ENCODE measurements around the gene RAD51B.

RAD51B gene

DNA sequence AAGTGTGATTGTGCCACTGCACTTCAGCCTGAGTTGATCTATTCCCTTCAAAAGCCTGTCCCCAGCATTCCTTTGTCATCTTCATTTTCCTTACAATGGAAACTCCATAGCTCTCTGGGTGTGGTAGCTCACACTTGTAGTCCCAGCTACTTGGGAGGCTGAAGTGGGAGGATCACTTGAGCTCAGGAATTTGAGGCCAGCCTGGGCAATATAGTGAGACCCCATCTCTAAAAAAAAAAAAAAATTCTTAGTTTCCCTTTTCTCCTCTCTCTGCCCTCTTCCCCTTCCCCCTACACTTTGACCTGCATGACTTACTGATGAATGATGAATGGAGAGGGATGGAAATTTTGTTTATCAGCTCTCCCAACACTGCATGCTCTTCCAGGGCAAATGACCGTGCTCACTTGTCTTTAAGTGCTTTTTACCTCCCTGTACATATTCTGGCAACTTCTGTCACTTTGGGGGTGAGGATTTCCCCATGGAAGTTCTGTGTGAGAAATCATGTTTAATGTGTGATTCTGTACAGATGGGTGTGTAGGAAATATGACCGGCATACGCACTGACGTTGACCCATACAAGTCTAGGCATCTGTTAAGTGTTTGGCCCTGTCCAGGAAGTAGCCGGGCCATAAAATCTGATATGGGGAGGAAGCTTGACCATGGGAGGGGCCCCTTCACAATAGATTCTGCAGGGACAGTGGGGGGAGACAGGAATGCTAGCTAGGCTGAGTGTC, 907.9 kb downstream of the RAD51B start:
- DNase-seq = no peak

DNA sequence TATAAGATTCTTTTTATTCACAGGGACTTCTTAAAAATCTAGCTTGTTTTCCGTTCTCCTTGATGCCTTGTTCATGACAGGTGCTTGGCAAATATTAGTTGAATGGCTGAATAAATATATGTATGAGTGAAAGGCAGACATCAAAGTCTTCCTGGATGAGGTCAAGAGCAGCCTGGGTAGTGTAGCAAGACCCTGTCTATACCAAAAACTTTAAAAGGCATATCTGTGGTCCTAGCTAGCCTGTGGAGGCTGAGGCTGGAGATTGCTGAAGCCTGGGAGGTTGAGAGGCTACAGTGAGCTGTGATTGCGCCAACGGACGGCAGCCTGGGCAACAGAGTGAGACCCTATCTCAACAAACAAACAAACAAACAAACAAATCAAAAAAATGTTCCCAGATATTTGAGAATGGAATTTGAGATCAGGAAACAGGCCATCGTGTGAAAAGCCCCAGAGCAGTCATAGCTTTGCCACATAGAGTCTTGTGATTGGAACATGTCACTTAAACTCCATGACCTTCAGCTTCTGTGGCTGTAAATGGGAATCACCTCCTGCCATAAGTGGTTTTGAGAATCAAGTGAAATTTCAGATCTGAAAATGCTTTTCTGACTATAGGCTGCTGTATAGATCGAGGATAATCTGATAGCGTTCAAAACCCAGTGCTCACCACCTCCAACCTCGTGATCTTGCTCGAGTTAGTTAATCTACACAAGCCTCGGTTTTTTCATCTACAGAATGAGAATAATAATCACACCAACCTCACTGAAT, 908.9 kb downstream of the RAD51B start:
- DNase-seq = no peak

DNA sequence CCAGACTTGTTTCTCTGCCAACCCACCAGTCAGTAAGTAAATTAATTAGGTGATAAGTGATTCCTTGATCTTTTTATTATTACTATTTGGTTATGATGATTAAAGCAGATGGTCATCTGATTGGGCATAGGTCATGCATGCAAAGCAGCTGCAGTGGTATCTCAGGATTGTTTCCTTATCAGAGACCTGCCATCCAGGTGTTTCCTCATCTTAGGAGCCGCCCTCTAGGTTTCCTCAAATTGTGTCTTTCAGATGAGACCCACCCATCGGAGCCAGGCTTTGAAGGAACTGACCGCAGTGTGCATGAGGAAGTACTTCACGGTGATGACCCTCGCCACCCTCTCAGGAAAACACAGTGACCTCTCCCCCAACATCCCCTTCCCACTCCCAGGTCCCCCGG, 910.0 kb downstream of the RAD51B start:
- DNase-seq = no peak

DNA sequence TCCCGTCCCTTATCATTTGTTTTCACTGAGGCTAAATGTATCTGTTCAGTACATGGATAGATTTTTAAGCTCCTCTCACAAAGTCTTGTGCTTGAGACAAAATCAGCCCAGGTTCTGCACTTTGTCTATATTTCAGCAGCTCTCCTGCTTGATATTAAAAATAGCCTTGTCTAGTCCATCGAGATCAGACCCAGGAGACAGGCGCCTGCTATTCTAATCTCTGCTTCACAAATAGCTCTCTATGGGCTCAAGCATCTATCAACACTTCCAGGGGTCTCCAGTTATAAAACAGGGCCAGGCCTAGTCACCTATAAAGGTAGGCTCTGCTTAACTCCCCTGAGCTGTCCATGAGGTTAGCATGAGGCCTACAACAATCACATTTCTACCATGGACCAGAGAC, 910.8 kb downstream of the RAD51B start:
- DNase-seq = no peak

DNA sequence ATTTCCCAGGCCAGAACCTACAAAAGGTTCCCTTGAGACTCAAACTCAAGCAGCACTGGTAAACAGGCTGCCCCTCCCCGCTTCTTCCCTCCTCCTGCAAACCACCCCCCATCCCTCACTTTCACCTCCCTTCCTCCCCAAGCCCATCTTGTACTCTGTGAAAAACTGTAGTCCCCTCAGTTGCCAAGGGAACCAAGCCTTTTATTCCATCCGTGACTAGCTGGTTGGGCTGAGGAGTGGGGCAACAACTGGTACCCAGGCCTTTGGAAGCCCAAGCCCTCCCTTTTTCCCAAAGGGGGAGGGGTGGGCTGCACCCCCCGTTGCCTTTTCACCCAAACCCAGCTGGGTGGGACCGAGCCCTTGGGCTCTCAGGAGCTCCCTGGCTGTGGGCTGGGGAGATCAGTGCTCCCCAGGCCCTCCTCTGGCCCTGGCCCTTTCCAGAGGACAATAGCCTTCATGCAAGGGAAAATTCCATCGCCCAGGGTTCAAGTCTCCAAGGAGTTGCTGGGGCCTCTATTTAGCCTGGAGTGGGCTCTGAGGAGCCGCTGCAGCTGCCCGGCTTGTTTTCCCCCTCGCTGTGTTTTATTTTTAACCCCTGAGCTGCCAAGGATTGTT, 911.3 kb downstream of the RAD51B start:
- no peak for DNase-seq

DNA sequence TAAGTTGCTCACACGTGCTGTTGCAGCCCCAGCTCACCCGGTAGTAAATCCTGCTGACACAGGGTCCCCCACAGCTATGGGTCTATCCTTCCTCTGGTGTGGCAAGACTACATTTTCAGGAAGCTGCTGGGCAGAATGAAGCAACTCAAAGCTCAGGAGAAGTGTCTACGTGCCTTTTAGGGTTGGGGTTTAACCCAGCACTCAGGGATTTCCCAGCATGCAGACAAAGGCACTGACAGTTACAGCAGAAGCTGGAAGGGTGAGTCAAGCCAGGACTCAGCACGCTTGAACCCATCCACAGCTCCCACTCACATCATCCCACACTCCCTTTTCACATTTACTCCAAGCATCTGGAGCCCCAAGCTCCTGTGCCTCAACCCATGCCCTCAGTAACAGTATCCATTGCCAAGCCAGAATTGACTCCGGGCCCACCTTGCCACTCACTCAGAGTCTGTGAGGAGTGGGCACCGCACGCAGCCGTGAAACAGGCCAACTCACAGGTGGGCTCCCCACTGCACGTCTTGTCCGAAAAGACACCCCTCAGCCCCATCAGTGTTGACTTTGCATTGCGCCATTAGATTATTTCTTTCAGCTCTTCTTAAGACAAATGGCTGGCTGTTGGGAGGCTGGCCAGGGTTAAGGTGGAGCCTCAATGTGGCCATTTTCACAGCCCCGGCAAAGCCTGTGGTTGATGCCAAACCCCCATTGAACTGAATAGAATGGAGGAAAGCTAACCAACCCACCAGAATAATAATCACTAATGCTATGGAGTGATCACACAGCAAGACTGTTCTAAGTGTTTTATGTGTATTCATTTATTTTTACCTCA, 913.7 kb downstream of the RAD51B start:
- no peak for DNase-seq

DNA sequence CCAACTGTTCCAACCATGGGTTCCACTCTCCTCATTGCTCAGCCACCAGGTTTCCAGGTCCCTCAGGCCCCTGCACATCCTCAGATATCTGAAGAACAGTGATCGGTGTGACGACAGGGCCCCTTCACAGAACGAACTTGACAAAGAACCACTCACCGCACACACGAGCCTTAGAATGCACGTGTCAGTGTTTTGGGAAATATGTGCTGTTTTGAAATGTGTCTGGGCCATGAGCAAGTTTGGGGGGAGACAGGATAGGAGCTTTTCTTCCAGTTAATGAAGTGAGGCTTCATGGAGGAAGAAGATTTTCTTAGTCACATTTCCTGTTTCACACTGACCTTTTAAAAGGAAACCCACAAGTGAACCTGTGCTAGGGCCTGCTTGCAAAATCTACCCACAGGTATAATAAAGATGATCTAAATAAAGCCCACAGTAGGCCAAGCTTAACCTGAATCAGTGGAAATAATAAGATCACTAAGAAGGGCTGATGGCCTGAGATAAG, 914.7 kb downstream of the RAD51B start:
- peak; percentile 66 for DNase-seq

DNA sequence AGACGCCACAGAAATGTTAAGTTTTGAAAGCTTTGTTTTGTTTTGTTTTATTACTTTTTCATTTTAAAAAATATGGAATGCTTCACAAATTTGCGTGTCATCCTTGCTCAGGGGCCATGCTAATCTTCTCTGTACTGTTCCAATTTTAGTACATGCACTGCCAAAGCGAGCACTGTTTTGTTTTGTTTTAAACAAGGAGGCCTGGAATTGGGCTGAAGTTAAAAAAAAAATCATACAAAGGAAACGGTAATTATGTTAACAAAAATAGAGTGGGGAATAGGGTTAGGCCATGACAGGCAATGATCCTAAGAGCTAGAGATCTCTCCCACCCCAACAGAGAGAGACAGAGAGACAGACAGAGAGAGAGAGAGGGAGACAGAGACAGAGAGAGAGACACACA, 916.3 kb downstream of the RAD51B start:
- DNase-seq = no peak

DNA sequence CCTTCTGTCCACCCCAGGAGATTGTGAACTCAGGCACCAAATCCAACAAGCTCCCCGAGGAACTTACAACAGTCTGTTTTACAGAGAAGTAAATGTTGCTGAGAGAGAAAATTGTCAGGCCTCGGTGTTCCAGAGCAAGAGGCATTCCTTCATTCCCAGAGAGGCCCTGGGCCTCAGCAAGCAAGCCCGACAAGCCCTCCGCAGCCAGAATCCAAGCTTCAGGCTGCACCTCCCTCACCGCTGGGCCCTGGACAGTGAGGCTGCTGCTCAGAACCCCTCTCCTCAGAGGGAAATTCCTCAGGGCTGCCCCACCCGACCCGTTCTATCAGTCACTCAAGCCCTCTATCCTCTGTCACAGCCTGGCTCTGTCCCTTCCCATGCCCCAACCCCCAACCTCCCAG, 916.9 kb downstream of the RAD51B start:
- DNase-seq = no peak

DNA sequence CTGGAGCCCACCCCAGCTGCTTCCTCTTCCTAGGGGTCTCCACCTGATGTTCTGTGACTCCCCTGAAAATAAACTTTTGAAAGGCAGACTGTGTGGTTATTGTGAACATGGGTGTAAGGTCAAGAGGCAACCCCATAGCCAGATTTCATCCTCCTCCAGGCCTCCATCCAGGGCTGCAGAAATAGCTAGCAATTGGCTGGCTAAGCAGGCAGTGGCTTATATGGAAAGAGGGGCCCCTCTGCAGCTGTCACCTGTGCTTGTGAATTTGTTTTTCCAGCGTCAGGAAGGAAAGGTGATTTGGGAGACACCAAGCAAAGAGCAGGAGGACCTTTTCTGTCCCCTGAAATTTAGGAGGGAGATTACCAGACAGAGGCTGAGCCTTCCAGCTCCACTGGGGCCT, 917.5 kb downstream of the RAD51B start:
- no peak for DNase-seq

DNA sequence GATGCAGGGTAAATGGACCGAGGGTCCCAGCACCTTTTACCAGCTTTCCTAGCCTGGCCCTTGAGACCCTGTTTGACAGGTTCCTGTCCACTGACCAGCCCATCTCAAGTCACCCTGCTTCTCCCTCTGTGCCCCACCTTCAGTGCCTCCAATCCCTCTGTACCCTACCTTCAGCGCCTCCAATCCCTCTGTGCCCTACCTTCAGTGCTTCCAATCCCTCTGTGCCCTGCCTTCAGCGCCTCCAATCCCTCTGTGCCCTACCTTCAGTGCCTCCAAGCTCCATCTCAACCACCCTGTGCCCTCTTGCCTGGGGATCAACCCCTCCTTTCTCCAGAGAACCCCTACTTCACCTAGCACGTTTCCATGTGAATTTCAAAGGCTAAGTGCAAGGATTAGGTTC, 919.0 kb downstream of the RAD51B start:
- no peak for DNase-seq

DNA sequence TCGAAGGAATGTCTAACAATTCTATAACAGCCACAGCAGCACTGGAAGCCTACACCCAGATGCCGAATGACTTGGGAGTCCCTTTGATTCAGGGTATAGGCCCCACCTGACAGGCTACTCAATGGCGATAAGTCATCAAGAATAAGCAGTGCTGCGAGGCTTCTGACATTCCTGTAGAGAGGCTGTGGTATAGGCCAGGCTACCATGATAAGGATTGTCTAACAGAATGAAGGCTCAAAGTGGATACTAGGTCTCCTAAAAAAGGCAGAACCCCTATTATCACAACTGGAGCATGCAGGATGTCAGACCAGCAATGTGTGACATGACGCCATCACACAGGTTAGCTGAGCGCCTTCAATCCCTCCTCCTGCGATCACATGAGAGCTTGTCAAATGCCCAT, 920.1 kb downstream of the RAD51B start:
- DNase-seq = no peak

DNA sequence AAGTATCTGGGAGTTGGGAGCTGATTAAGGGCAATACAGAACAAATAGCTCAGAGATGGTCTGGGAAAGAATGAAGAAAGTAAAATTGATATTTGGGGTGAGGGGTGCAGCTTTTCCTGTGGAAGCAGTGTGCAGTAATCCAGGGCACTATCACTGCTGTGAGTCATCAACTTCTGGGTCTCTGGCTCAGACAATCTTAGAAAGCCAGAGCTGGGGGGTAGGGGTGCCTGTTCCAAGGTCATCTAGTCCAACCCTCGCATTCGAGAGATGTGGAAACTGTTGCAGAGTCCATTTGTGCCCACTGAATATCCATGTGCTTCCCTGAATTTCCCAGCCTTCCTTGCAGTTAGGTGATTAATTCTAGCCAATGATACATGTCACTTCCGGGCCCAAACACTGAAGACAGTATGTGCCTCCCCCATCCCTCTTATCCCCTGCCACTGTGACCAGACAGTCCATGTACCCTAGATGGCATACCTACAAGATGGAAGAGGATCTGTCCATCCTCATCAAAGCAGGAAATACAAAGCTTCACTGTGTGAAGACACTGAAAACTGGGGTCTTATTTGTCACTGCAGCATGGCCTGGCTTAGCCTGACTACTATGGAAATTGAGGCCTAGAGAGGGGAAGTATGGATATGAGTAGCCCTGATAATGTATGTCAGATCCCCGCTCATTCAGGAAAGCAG, 921.4 kb downstream of the RAD51B start:
- no peak for DNase-seq

DNA sequence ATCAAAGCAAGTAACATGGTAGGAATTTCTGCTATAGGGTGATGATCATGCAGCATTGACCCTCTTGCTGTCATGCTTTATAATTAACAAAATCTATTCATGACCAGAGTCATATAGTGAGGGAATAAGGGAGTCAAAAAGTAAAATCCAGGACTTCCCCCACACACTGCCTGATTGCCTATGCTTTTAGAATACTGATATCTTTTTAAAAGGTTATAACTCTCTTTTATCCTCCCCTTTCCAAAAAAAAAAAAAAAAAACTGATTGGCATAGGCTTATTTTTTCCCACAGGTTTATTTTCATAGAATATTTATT, 921.9 kb downstream of the RAD51B start:
- no peak for DNase-seq

DNA sequence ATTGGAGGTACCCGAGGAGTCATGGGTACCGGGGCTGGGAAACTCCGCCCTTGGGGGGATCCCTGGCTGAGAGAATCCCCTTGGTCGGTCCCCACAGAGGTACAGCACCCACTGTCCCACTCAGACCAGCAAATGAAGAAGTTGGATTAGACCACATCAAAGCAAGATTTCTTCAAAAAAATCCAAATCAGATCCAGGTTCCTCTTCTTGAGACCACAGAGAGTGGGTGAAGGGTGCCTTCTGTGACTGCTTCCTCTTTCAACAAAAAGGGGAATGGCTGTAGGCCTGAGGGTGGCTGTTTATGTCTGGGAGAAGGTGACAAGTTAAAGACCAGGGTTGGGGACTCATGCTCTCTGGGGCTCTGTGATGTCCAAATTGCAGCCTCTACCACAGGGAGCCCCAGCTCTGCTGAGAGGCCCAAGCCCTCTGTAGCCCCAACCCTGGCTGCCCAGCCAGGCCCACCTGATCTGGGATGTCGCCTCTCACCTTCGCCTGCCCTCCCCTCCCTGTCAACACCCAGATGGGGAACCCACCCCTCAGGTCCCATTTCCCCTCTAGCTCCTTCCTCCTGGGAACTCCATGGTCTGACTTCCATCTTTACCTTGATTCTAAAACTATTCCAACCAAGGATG, 922.4 kb downstream of the RAD51B start:
- no peak for DNase-seq

DNA sequence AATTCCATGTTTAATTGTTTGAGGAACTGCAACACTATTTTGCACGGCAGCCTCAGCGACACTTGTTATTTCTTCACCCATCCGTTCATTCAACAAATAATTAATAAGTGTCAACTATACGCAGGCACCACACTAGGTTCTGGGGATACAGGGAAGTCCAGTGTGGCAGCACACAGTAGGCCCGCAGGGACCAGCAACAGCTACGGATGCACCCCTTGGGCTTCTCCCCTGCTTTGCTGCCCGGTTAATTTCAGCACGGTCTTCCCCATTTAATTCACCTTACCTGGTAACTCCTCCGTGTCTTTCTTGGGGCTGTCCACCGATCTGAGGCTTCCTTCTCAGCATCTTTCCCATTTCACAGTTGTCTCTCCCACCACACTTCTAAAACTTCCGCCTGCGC, 925.0 kb downstream of the RAD51B start:
- no peak for DNase-seq

DNA sequence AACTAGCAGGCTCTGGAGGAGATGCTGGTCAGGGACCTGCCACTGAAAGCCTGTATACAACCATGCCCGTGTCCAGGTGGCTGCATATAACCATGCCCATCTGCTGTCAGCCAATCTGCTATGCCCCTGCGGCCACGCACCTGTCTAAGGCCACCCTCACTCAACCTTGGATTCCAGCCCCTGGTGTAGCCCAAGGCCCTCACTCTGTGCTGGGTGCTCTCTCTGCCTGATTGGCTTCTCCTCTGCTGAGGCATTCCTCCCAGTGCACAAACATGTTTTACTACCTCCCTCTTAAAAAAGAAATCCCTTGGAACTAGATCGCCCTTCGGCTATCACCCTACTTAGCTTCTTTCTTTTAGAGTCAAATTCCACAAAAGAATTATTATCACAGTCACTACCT, 927.8 kb downstream of the RAD51B start:
- DNase-seq = no peak

DNA sequence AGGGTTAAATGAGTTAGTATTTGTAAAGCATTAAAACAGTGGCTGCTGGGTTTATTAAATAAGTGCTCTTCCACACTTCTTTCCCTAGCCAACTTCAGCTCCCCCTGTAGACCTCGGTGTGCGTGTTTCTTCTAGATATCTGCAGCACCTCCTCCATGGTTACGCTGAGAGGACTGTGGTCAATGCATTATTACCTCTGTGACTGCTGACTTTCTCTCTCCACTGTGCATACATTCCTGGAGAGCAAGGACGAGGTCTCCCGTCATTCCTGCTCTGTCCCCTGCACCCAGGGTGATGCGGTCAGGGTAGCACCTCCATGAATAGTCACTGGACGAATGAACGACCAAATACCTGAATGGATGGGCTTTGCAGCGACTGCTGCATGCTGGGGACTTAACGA, 928.7 kb downstream of the RAD51B start:
- no peak for DNase-seq

DNA sequence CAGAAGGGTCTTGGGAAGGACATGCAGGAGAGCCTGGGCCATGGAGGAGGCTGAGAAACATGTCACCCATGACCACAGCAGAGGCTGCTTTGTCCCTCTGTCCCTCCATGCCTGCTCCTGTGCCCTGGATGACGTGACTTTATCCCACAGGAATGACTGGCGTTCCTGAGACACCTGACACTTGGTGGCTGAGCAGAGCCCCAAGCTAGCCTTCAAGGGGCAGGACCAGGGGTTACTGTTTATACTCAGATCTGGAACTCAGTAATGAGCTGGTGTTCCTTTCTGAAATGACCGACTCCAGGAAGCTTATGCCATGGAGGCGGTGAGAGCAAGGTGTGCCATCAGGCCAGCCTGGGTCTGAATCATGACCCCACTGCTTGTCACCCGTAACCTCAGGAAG, 929.1 kb downstream of the RAD51B start:
- DNase-seq = no peak

DNA sequence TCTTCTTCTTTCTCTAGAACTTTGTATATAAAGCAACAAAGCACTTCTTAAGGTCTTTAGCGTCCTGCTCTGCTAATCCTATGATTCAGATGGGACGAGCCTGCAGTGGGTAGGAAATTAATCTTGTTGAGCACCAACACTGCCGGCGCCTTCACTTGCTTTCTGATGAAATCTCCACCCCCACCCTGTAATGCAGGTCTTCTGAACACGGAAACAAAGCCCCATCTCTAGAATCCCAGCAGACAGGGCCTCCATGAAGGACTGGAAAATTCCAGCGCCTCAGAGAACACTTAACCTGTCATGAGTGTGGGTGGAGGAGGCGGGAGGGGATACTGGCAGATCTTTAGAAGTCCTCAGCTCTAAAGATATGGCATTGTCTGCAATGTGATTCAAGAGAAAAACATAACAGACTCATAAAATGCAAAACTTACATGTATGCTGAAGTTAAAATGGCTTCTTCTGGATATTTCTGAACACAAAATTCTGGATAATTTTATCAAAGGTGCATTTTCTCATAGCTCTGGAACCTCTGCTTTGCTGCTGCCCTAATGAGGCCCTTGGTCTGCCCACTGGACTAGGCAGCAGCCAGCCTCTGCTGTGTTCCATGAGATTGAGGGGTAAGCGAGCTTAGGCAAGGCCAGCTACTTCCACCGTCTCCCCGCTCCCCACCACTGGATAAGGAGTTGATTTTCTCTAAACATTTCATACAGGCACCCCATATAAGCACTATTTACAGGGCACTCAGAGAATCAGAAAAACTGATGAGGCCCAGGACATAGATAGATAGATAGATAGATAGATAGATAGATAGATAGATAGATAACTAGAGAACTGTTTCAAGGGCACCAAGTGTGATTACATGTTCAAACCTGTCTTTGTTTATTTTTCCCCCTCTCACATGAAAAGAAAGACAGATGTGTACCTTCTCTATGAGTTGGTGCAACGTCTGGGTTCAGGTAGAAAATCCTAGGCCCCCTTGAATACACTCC, 930.2 kb downstream of the RAD51B start:
- DNase-seq = no peak
